Measurements from ENCODE around the gene TCIRG1. TPM values are rescaled to one million over a fixed set of nuclear protein-coding genes. Genes with fewer than 3 reads are reported as not detected.

Gene TCIRG1
- total RNA-seq, 2 experiments from 2014 or later: 295 TPM

DNA sequence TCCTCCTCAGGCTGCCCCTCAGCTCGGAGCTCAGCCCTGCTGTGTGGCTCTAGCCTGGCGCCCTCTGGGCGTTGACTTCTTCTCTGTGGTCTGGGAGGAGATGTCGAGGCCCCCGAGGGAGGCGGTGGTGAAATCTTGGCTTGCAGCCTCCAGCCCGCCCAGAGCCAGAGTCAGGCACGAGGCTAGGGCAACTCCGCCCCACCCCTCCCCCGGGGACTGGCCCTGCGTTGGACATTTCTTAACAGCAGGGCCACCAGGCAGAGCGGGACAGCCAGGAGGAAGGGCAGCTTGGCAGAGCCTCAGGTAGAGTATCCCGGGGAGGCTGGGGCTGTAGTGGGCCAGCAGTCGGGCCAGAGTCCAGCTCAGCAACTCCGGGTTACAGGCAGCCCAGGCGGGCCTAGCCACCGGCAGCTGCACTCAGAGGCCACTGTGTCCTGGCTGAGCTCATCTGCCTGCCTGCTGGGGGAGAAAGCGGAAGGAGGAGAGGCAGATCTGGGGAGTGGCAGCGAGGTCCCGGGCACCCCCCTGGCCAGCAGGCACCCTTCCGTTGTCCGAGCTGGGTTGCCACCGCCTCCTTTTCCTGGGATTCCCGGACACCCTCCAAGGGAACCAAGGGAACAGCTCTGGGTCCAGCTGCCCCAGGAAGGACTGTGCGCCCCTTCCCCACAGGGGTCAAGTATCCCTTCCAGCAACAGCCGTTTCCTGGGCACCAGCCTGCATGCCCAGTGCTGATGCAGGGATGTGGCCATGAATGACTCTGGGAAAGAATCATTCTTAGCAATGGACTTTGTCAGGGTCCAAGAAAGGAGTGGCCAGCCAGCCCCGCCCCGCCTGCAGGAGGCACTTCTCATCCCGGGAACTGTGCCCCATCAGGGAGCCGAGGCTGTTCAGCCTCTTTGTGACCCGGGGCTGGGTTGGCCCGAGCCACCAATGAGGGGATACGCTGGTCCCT is 28.5 kb upstream of the TCIRG1 start, which contains the start of gene ALDH3B1:
Gene ALDH3B1, plus strand, starts transcription at position 238 of the 952 bp plus-strand sequence. CDS start 4,971 bp downstream, outside the sequence.
- CTCF ChIA-PET: no interaction called here
- Mint-ChIP-seq H3K4me3 (no peak within 1 kb of the TSS), H3K9me3 (no peaks in the 10 kb centered on the region), H3K27me3 (no peaks in the 10 kb centered on the region), H3K27ac (peak within 1 kb of the TSS; percentile 61), H3K36me3 (ENCODE audit: low read depth) (no peaks in the 10 kb centered on the region), H3K4me1 (peaks cover 5% of the 10 kb centered on the region)
- no peak for DNase-seq
- POLR2A ChIA-PET: no interaction called here

- Mint-ChIP-seq H3K27me3 (no peaks in the 10 kb centered on the region), H3K27ac (no peak overlapping the region), H3K36me3 (ENCODE audit: low read depth) (no peaks in the 10 kb centered on the region), H3K9me3 (no peaks in the 10 kb centered on the region), H3K4me3 (no peak overlapping the region), H3K4me1 (peaks cover 3% of the 10 kb centered on the region)
- DNase-seq: no peak
- POLR2A ChIA-PET: no interaction called here
- CTCF ChIA-PET: no interaction called here
Observed at GRCh38 chr11:68011051-68011943, 27.5 kb upstream of the TCIRG1 start.

DNA sequence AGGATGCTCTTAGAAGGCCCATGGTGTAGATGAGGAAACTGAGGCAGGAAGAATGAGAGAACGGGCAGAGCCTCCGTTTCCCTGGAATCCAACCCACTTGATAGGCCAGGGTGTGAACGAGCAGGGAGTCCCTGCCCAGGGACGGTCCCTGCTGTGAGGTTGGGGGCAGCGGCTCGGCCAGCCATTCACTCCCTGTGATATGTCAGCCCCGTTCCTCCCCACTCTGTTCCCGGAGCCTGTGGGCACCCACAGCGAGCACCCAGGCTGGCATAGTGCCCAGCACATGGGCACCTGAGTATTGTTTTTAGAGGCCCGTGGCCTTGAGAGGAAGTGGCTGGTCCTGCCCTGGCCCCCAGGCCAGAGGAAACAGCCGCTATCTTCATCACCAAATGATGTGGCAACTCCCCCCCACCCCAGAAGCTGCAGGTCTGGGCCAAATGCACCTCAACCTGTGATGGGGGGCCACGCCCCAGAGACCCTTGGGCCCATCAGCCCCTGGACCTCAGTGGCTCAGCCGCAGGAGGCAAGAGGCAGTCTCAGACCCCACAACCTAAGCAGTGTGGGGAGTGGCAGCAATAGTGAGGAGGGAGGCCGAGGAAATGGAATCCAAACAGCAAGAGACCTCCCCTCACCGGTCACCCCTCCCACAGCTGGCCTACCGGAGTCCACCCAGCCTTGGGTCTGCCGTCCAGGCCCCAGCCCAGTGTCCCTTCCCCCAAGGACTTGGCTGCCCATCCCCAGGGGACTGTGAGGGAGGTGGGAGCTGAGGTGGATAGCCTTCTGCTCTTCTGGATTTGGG is 26.6 kb upstream of the TCIRG1 start:
- Mint-ChIP-seq H3K4me1 (peaks cover 3% of the 10 kb centered on the region), H3K36me3 (ENCODE audit: low read depth) (no peaks in the 10 kb centered on the region), H3K27me3 (no peaks in the 10 kb centered on the region), H3K9me3 (no peaks in the 10 kb centered on the region), H3K27ac (no peak overlapping the region), H3K4me3 (no peak overlapping the region)
- CTCF ChIA-PET: no interaction called here
- DNase-seq: no peak
- POLR2A ChIA-PET: no interaction called here

DNA sequence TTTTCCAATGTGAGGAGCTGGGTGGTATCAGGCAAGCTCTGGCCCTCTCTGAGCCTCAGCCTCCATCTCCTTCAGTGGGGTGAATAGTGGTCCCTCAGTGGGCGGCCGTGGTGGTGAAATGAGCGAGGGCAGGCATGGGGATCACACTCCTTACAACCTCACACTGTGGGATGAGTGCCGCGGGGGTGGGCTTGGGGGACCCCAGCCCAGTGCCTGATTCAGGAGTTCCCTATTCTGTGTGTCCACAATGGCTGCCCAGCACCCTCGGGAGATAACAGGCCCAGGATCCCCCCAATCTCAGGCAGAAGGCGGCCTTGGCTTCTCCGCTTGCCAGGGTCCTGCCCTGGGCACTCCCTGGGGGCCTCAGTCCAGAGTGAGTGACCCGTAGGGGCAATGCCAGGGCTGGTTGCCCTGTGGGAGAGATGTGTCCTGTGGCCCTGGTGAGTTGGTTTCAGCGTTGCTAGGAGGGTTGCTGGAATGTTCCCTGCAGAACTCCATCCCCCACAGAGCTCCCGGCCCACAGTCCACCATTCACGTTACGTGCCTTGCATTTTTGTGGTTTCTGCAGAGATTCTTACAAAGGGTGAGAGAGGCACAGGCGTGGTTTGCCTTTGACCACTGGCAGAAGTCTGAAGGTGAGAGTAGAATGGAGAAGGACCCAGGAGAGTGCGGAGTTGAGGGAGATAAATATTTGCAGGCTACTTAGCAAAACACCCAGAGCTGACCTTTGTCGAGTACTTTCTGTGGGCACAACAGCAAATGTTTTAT is 25.8 kb upstream of the TCIRG1 start:
- Mint-ChIP-seq H3K4me1 (peaks cover 3% of the 10 kb centered on the region), H3K27me3 (no peaks in the 10 kb centered on the region), H3K36me3 (ENCODE audit: low read depth) (no peaks in the 10 kb centered on the region), H3K27ac (no peak overlapping the region), H3K4me3 (no peak overlapping the region), H3K9me3 (no peaks in the 10 kb centered on the region)
- no peak for DNase-seq
- ChIA-PET POLR2A (no interaction called here), CTCF (no interaction called here)

DNA sequence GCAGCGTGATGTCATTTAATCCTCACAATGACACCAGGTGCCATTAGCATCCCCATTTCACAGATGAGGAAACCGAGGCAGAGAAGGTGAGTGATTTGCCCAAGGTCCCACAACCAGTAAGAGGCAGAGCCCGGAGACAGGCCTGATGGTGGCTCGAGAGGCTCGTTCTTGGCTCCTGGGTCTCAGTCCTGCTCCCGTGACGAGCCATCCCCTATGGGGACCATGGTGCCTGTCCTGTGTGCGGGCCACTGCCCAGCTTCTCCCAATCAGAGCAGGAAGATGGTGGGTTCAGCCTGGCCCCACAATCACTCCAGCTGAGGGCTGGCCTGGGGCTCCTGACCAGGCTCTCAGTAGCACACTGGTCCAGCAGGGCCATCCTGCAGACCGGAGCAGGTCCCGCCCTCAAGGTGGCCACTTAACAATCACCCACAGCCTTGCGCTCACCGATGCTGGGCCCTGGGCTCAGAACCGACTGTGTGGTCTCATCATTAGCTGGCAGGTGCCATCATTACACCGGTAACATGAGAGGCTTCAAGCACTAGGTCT is 25.1 kb upstream of the TCIRG1 start:
- H3K27me3 Mint-ChIP-seq: no peaks in the 10 kb centered on the region
- DNase-seq: no peak
- CTCF ChIA-PET: no interaction called here
- no peaks in the 10 kb centered on the region for H3K36me3 Mint-ChIP-seq (ENCODE audit: low read depth)
- H3K27ac Mint-ChIP-seq: no peak overlapping the region
- POLR2A ChIA-PET: no interaction called here
- peaks cover 3% of the 10 kb centered on the region for H3K4me1 Mint-ChIP-seq
- H3K4me3 Mint-ChIP-seq: no peak overlapping the region
- H3K9me3 Mint-ChIP-seq: no peaks in the 10 kb centered on the region

- H3K27ac Mint-ChIP-seq: no peak overlapping the region
- H3K4me1 Mint-ChIP-seq: no peaks in the 10 kb centered on the region
- H3K4me3 Mint-ChIP-seq: no peak overlapping the region
- ChIA-PET POLR2A (no interaction called here), CTCF (interaction anchor here (0.5 kb wide), 1 partner anchor 448 kb away, joined by 5 read pairs; no protein-coding TSS in a partner anchor)
- no peaks in the 10 kb centered on the region for H3K27me3 Mint-ChIP-seq
- H3K36me3 Mint-ChIP-seq (ENCODE audit: low read depth): no peaks in the 10 kb centered on the region
- DNase-seq: no peak
- H3K9me3 Mint-ChIP-seq: no peaks in the 10 kb centered on the region
Observed at GRCh38 chr11:68014157-68014946, 24.5 kb upstream of the TCIRG1 start.

DNA sequence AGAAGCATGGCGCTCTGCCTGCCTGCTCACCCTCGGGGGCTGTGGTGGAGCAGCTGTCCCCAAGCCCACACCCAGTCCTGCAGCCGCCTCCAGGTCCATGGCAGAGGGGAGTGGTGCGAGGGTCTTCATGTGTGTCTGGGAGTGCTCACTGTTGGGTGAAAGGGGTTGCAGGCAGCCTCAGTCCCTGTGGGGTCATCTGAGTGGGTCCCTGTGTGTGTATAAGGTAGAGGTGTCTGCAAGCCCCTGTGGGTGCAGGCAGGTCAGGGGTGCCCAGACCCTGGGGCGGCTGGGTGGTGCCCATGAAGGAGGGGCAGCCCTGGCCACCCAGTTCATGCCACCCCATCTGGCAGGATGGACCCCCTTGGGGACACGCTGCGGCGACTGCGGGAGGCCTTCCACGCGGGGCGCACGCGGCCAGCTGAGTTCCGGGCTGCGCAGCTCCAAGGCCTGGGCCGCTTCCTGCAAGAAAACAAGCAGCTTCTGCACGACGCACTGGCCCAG is 23.8 kb upstream of the TCIRG1 start:
- Mint-ChIP-seq H3K4me1 (no peaks in the 10 kb centered on the region), H3K36me3 (ENCODE audit: low read depth) (no peaks in the 10 kb centered on the region), H3K27me3 (no peaks in the 10 kb centered on the region), H3K9me3 (no peaks in the 10 kb centered on the region), H3K4me3 (no peak overlapping the region), H3K27ac (no peak overlapping the region)
- CTCF ChIA-PET: interaction anchor here (0.5 kb wide), 1 partner anchor 449 kb away, joined by 5 read pairs; no protein-coding TSS in a partner anchor
- POLR2A ChIA-PET: no interaction called here
- no peak for DNase-seq

GRCh38 chr11:68015467-68015866 is 23.4 kb upstream of the TCIRG1 start:
- no peaks in the 10 kb centered on the region for H3K27me3 Mint-ChIP-seq

GRCh38 chr11:68016161-68016903 is 22.5 kb upstream of the TCIRG1 start:
- Mint-ChIP-seq H3K4me1 (no peaks in the 10 kb centered on the region), H3K27ac (no peak overlapping the region), H3K4me3 (no peak overlapping the region), H3K9me3 (no peaks in the 10 kb centered on the region), H3K36me3 (ENCODE audit: low read depth) (no peaks in the 10 kb centered on the region), H3K27me3 (no peaks in the 10 kb centered on the region)
- CTCF ChIA-PET: no interaction called here
- DNase-seq: no peak
- POLR2A ChIA-PET: no interaction called here

More at GRCh38 chr11:68015467-68015866, 23.4 kb upstream of the TCIRG1 start:
- DNase-seq: no peak
- no peaks in the 10 kb centered on the region for H3K36me3 Mint-ChIP-seq (ENCODE audit: low read depth)
- ChIA-PET POLR2A (no interaction called here), CTCF (no interaction called here)
- no peaks in the 10 kb centered on the region for H3K9me3 Mint-ChIP-seq
- H3K4me1 Mint-ChIP-seq: no peaks in the 10 kb centered on the region
- H3K27ac Mint-ChIP-seq: no peak overlapping the region
- H3K4me3 Mint-ChIP-seq: no peak overlapping the region

DNA sequence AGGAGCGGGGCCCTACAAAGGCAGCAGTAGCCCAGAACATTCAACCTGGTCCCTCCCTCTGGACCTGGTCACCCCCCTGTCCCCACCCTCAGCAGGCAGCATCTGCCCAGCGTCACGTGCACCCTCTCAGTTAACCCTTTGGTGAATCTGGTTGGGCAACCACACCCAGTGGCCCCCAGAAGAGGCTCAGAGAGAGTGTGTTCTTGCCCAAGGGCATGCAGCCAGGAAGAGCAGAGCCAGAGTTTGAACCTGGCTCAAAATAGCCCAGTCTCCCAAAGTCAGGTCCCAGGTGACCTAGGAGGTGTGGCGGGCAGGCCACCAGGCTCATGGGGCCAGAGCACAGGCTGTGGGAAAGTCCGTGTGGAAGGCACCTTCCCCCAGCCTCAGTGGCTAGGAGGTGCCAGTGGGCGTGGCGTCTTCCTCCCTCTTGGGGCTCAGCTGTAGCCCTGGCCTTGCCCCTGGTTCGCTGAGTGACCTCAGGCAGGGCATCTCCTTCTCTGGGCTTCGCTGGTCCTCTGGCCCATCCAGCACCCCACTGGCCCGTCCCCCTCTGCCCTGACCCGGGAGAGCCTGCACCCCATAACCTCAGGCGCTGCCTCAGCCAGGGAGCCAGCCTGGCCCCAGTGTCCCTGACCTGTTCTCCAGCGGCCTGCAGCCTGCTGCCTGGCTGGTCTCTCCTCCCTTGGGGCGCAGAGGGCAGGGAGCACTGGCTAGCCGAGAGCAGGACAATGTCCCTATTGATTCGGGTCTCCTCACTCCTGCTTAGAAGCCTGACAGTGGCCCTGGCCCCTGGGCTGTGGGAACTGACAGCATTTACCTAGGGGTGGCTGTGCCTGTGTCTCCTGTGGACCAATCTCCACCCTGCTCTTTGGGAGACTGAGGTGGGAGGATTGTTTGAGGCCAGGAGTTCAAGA is 21.7 kb upstream of the TCIRG1 start:
- no peaks in the 10 kb centered on the region for H3K9me3 Mint-ChIP-seq
- H3K36me3 Mint-ChIP-seq (ENCODE audit: low read depth): no peaks in the 10 kb centered on the region
- no peak overlapping the region for H3K27ac Mint-ChIP-seq
- no peak for DNase-seq
- no peak overlapping the region for H3K4me3 Mint-ChIP-seq
- CTCF ChIA-PET: no interaction called here
- H3K4me1 Mint-ChIP-seq: no peaks in the 10 kb centered on the region
- POLR2A ChIA-PET: no interaction called here
- no peaks in the 10 kb centered on the region for H3K27me3 Mint-ChIP-seq
